Fibroblast of skin of left biceps (primary cell): ENCODE results near the gene PDE9A.

ENCODE experiments used
- DNase-seq, 2 experiments: peaks; one replicate each; pipeline ENCODE4 v3.0.0-alpha.2; 2013; ENCODE audit warnings: low read depth in 2 of 2

The PDE9A gene

GRCh38 chr21:42642219-42642745 lies 11.1 kb upstream of the PDE9A start:
- DNase-seq, result no peak

- no peak for DNase-seq
Measured at GRCh38 chr21:42644223-42645208, 8.9 kb upstream of the PDE9A start.

- DNase-seq, result no peak
Measured at GRCh38 chr21:42645211-42646075, 8.0 kb upstream of the PDE9A start.

- DNase-seq, result no peak
Measured at GRCh38 chr21:42646076-42646825, 7.2 kb upstream of the PDE9A start.

- no peak for DNase-seq
Measured at GRCh38 chr21:42646836-42647235, 6.6 kb upstream of the PDE9A start.

GRCh38 chr21:42648606-42649005 lies 4.8 kb upstream of the PDE9A start:
- no peak for DNase-seq

- DNase-seq, result no peak
Measured at GRCh38 chr21:42649122-42650032, 4.0 kb upstream of the PDE9A start.

- no peak for DNase-seq
Measured at GRCh38 chr21:42650033-42650370, 3.4 kb upstream of the PDE9A start.

- DNase-seq, result no peak
Measured at GRCh38 chr21:42650441-42651421, 2.7 kb upstream of the PDE9A start.

GRCh38 chr21:42651515-42652401 lies 1.7 kb upstream of the PDE9A start:
- DNase-seq, result no peak

- no peak for DNase-seq
Measured at GRCh38 chr21:42652527-42653230, 742 bp upstream of the PDE9A start.

GRCh38 chr21:42654179-42654912 lies 925 bp downstream of the PDE9A start:
- no peak for DNase-seq

- DNase-seq, result no peak
Measured at GRCh38 chr21:42654913-42655795, 1.7 kb downstream of the PDE9A start.

GRCh38 chr21:42655796-42656770 lies 2.7 kb downstream of the PDE9A start:
- no peak for DNase-seq

- DNase-seq, result no peak
Measured at GRCh38 chr21:42656872-42657271, 3.5 kb downstream of the PDE9A start.
